Measurements from ENCODE around the gene BPIFA1. TPM values are rescaled to one million over a fixed set of nuclear protein-coding genes. Genes with fewer than 3 reads are reported as not detected.
A peak's percentile ranks its signal among the peaks of the same experiment; 100 is the strongest.

Gene BPIFA1
- total RNA-seq, 1 experiment from 2014 or later = not detected

GRCh38 chr20:33279261-33279910 is 43.6 kb downstream of the BPIFA1 start (continued):
- no peak for TF ChIP-seq ZMAT4 (CRISPR knock-in tag; IDR thresholded peaks at IDR 0.05)
- no peak for TF ChIP-seq TCF7 (CRISPR knock-in tag; IDR thresholded peaks at IDR 0.05; ENCODE audit: low read depth)
- no peak for TF ChIP-seq USF2 (CRISPR knock-in tag; IDR thresholded peaks at IDR 0.05)
- no peak for TF ChIP-seq STAT6 (CRISPR knock-in tag; conservative IDR thresholded peaks at IDR 0.05; ENCODE audit: low read depth)
- no peak for TF ChIP-seq ERG (CRISPR knock-in tag; IDR thresholded peaks at IDR 0.05)

GRCh38 chr20:33280000-33280680 is 44.3 kb downstream of the BPIFA1 start:
- Mint-ChIP-seq H3K27me3 (ENCODE audit: low read depth) (no peaks in the 10 kb centered on the region), H3K36me3 (no peaks in the 10 kb centered on the region), H3K4me1 (peaks cover 22% of the 10 kb centered on the region), H3K9me3 (no peaks in the 10 kb centered on the region), H3K4me3 (no peak overlapping the region), H3K27ac (no peak overlapping the region)
- DNase-seq (ENCODE audit: low spot score) (no peak), ATAC-seq (no peak)
- ChIA-PET POLR2A (no interaction called here), CTCF (interaction anchor here (1.0 to 1.7 kb wide), 2 partner anchors 12 to 19 kb away, joined by 3 to 5 read pairs; no protein-coding TSS in a partner anchor)
- TF ChIP-seq USF1 (CRISPR knock-in tag; IDR thresholded peaks at IDR 0.05) (no peak), NR2C2 (CRISPR knock-in tag; IDR thresholded peaks at IDR 0.05) (no peak), GABPB1 (CRISPR knock-in tag; IDR thresholded peaks at IDR 0.05) (0 out of 2 replicates have a peak, but pooled peaks have one; percentile 10), ARID4B (CRISPR knock-in tag; IDR thresholded peaks at IDR 0.05; ENCODE audit: borderline replicate concordance) (no peak), ZNF317 (CRISPR knock-in tag; IDR thresholded peaks at IDR 0.05; ENCODE audit: borderline replicate concordance, low read depth) (no peak)
